Measurements from ENCODE around the gene KBTBD13.

- TF ChIP-seq CTCF (optimal IDR thresholded peaks at IDR 0.05 in 1 of 3, IDR thresholded peaks at IDR 0.05 in 1 of 3, conservative IDR thresholded peaks at IDR 0.05 in 1 of 3; ENCODE audit: extremely low read depth in 1 of 3, insufficient read depth in 2 of 3, low read length in 3 of 3) = no peak
- TF ChIP-seq EZH2 (IDR thresholded peaks at IDR 0.05; ENCODE audit: low read length) = no peak
Measured at GRCh38 chr15:65102912-65103311, 26.4 kb downstream of the KBTBD13 start.

Measured in keratinocyte (primary cell).